HepG2 (cell line): ENCODE measurements around the gene SLC5A6. TPM values are rescaled to one million over a fixed set of nuclear protein-coding genes. Genes with fewer than 3 reads are reported as not detected.

ENCODE experiments used
- AGO1 ChIP-seq: fragments of 200-400 bp; formaldehyde crosslinking; IDR thresholded peaks from 2 replicates; pipeline ENCODE4 v1.6.1; 2017; ENCODE audit warnings: mild to moderate bottlenecking, low read depth, low read length, moderate library complexity; ENCODE audit not compliant: poor library complexity, severe bottlenecking
- BCL3 ChIP-seq: sonication (generic); formaldehyde crosslinking; IDR thresholded peaks from 2 replicates; pipeline ENCODE4 v1.5.1; 2020; ENCODE audit warnings: mild to moderate bottlenecking, missing genetic modification reagents, moderate library complexity
- CBX5 ChIP-seq: sonication (generic); formaldehyde crosslinking; IDR thresholded peaks from 2 replicates; pipeline ENCODE4 v1.4.0; 2020; ENCODE audit warnings: missing genetic modification reagents, borderline replicate concordance
- CREM ChIP-seq, 2 experiments: sonication (generic) in 1 of 2; formaldehyde crosslinking in 1 of 2; IDR thresholded peaks; 2 replicates each; pipeline versions ENCODE4 v1.4.0 to v1.6.1; 2016 to 2020; ENCODE audit warnings: antibody characterized with exemption in 1 of 2, mild to moderate bottlenecking in 1 of 2, missing genetic modification reagents in 1 of 2
- ERF ChIP-seq: IDR thresholded peaks from 2 replicates; pipeline ENCODE4 v1.6.1; 2018; ENCODE audit warnings: missing biosample characterization, missing genetic modification reagents
- FUBP1 ChIP-seq: sonication (generic); formaldehyde crosslinking; IDR thresholded peaks from 2 replicates; pipeline ENCODE4 v1.5.1; 2020; ENCODE audit warnings: missing genetic modification reagents, mild to moderate bottlenecking, borderline replicate concordance
- HNRNPK ChIP-seq: fragments of 200-400 bp; formaldehyde crosslinking; IDR thresholded peaks from 2 replicates; pipeline ENCODE4 v1.6.1; 2018; ENCODE audit warnings: low read length, low read depth, moderate library complexity, mild to moderate bottlenecking; ENCODE audit not compliant: poor library complexity, severe bottlenecking
- HNRNPL ChIP-seq: fragments of 200-400 bp; formaldehyde crosslinking; IDR thresholded peaks from 2 replicates; pipeline ENCODE4 v1.6.1; 2017; ENCODE audit warnings: mild to moderate bottlenecking, low read depth, low read length
- SP2 ChIP-seq: sonication (generic); formaldehyde crosslinking; IDR thresholded peaks from 2 replicates; pipeline ENCODE4 v1.5.1; 2020; ENCODE audit warnings: mild to moderate bottlenecking, missing genetic modification reagents
- YEATS2 ChIP-seq: sonication (generic); formaldehyde crosslinking; IDR thresholded peaks from 2 replicates; pipeline ENCODE4 v1.4.0; 2020; ENCODE audit warnings: missing genetic modification reagents, borderline replicate concordance
- ZFP36L2 ChIP-seq: sonication (generic); formaldehyde crosslinking; IDR thresholded peaks from 2 replicates; pipeline ENCODE4 v1.4.0; 2020; ENCODE audit warnings: missing genetic modification reagents
- ZMYM4 ChIP-seq: sonication (generic); formaldehyde crosslinking; IDR thresholded peaks from 2 replicates; pipeline ENCODE4 v1.8.1; 2023; ENCODE audit warnings: mild to moderate bottlenecking, missing genetic modification reagents
- ZNF207 ChIP-seq: fragments of 450-650 bp; IDR thresholded peaks from 2 replicates; pipeline ENCODE4 v1.6.1; 2016; ENCODE audit warnings: antibody characterized with exemption, borderline replicate concordance
- ZNF292 ChIP-seq: sonication (generic); formaldehyde crosslinking; IDR thresholded peaks from 2 replicates; pipeline ENCODE4 v1.8.1; 2022; ENCODE audit warnings: mild to moderate bottlenecking, low read depth, missing genetic modification reagents, borderline replicate concordance
- ZNF337 ChIP-seq: sonication (generic); formaldehyde crosslinking; IDR thresholded peaks from 2 replicates; pipeline ENCODE4 v1.5.1; 2020; ENCODE audit warnings: missing genetic modification reagents, low read depth, mild to moderate bottlenecking, borderline replicate concordance
- ZNF350 ChIP-seq: sonication (generic); formaldehyde crosslinking; IDR thresholded peaks from 2 replicates; pipeline ENCODE4 v1.4.0; 2020; ENCODE audit warnings: mild to moderate bottlenecking, low read depth, missing genetic modification reagents, borderline replicate concordance
- ZNF572 ChIP-seq: sonication (generic); formaldehyde crosslinking; IDR thresholded peaks from 2 replicates; pipeline ENCODE4 v1.5.1; 2020; ENCODE audit warnings: mild to moderate bottlenecking, missing genetic modification reagents
- ZNF670 ChIP-seq: sonication (generic); formaldehyde crosslinking; IDR thresholded peaks from 2 replicates; pipeline ENCODE4 v1.8.0; 2022; ENCODE audit warnings: mild to moderate bottlenecking, missing genetic modification reagents, borderline replicate concordance
- ZNF773 ChIP-seq: sonication (generic); formaldehyde crosslinking; IDR thresholded peaks from 2 replicates; pipeline ENCODE4 v1.4.0; 2020; ENCODE audit warnings: missing genetic modification reagents, borderline replicate concordance
- polyA plus RNA-seq, 8 experiments: library from polyadenylated mRNA; depleted of rRNA in 3 of 8; stranded (reverse) in 7 of 8; unstranded in 1 of 8; fragments of >200 nt; fragmentation: Illumina TruSeq in 4 of 8; extraction: Trizol in 4 of 8; gene quantifications; 2 replicates each; pipeline versions ENCODE4 v1.2.1 to v1.2.3, GENCODE V29; 2011 to 2016; ENCODE audit warnings: low read depth in 4 of 8, missing spikeins in 1 of 8, mixed read lengths in 1 of 8; ENCODE audit not compliant: insufficient read depth in 1 of 8
- total RNA-seq, 5 experiments: library from RNA; depleted of rRNA; stranded (reverse); fragments of >200 nt; fragmentation: Illumina TruSeq; extraction: Trizol; gene quantifications; 2 replicates each; pipeline ENCODE4 v1.2.3, GENCODE V29; 2016; ENCODE audit warnings: low read depth in 1 of 5
- TF ChIP-seq, protein P1 (sequence below): sonication (generic); formaldehyde crosslinking; IDR thresholded peaks from 2 replicates; pipeline ENCODE4 v1.9.0; 2022; ENCODE audit warnings: low read depth, missing genetic modification reagents
- TF ChIP-seq, protein P2 (sequence below): sonication (generic); formaldehyde crosslinking; conservative IDR thresholded peaks from 2 replicates; pipeline ENCODE4 v1.8.0; 2022; ENCODE audit warnings: mild to moderate bottlenecking, moderate library complexity, missing genetic modification reagents

Gene SLC5A6
- total and polyA plus RNA-seq, 2 of the 13 experiments (the other 11 are each of a cell fraction or from before 2014, with no cell fraction given) = 135 to 417 TPM

- no peak for TF ChIP-seq ZNF207
- TF ChIP-seq ZMYM4 (CRISPR knock-in tag) = no peak
- TF ChIP-seq CREM (IDR thresholded peaks at IDR 0.05) = no peak
- no peak for TF ChIP-seq CREM (CRISPR knock-in tag; IDR thresholded peaks at IDR 0.05)
- TF ChIP-seq CBX5 (CRISPR knock-in tag) = peak; percentile 42; the same call in 1 of the 2 replicates
- TF ChIP-seq ZNF292 (CRISPR knock-in tag) = peak; percentile 74; the same call in 1 of the 2 replicates
- no peak for TF ChIP-seq ZNF337 (CRISPR knock-in tag)
- peak; percentile 66; the same call in 1 of the 2 replicates for TF ChIP-seq ERF (CRISPR knock-in tag)
- peak; percentile 68; the same call in 1 of the 2 replicates for TF ChIP-seq ZFP36L2 (CRISPR knock-in tag)
- TF ChIP-seq HNRNPL = peak; percentile 89
- TF ChIP-seq ZNF572 (CRISPR knock-in tag) = peak; percentile 31; the same call in 1 of the 2 replicates
- TF ChIP-seq AGO1 = peak; percentile 75
- no peak; the same call in 1 of the 2 replicates for TF ChIP-seq YEATS2 (CRISPR knock-in tag)
- TF ChIP-seq FUBP1 = 0 out of 2 replicates have a peak, but pooled peaks have one; percentile 65
- peak; percentile 28; the same call in 1 of the 2 replicates for TF ChIP-seq SP2 (CRISPR knock-in tag)
- peak; percentile 88 for TF ChIP-seq ZNF670 (CRISPR knock-in tag)
- no peak for TF ChIP-seq ZNF773
- TF ChIP-seq, protein P1, sequence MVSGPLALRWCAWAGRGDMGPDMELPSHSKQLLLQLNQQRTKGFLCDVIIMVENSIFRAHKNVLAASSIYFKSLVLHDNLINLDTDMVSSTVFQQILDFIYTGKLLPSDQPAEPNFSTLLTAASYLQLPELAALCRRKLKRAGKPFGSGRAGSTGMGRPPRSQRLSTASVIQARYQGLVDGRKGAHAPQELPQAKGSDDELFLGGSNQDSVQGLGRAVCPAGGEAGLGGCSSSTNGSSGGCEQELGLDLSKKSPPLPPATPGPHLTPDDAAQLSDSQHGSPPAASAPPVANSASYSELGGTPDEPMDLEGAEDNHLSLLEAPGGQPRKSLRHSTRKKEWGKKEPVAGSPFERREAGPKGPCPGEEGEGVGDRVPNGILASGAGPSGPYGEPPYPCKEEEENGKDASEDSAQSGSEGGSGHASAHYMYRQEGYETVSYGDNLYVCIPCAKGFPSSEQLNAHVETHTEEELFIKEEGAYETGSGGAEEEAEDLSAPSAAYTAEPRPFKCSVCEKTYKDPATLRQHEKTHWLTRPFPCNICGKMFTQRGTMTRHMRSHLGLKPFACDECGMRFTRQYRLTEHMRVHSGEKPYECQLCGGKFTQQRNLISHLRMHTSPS (CRISPR knock-in tag) = peak; percentile 78; the same call in 1 of the 2 replicates
- TF ChIP-seq BCL3 (CRISPR knock-in tag) = peak; percentile 76; the same call in 1 of the 2 replicates
- TF ChIP-seq ZNF350 = peak; percentile 80
- TF ChIP-seq, protein P2, sequence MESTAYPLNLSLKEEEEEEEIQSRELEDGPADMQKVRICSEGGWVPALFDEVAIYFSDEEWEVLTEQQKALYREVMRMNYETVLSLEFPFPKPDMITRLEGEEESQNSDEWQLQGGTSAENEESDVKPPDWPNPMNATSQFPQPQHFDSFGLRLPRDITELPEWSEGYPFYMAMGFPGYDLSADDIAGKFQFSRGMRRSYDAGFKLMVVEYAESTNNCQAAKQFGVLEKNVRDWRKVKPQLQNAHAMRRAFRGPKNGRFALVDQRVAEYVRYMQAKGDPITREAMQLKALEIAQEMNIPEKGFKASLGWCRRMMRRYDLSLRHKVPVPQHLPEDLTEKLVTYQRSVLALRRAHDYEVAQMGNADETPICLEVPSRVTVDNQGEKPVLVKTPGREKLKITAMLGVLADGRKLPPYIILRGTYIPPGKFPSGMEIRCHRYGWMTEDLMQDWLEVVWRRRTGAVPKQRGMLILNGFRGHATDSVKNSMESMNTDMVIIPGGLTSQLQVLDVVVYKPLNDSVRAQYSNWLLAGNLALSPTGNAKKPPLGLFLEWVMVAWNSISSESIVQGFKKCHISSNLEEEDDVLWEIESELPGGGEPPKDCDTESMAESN = 0 out of 2 replicates have a peak, but pooled peaks have one; percentile 49
- TF ChIP-seq HNRNPK = no peak
Measured at GRCh38 chr2:27249891-27250651, 38.0 kb upstream of the SLC5A6 start (continued).
